Ovary (tissue), 9 donors: ENCODE results near the gene RNF224. TPM values are rescaled to one million over a fixed set of nuclear protein-coding genes. Genes with fewer than 3 reads are reported as not detected.

Source experiments
- DNase-seq, 5 donors: peaks; one replicate each; pipeline ENCODE4 v3.0.0-alpha.2; 2019 to 2020
- H3K27ac ChIP-seq, 2 donors: fragments of 200-600 bp; one replicate each; pipeline versions ENCODE4 v1.5.1 to v1.8.0; 2019 to 2022
- H3K27me3 ChIP-seq: fragments of 200-600 bp; one replicate; pipeline ENCODE4 v1.8.0; 2022
- H3K36me3 ChIP-seq: fragments of 200-600 bp; sonication (generic); one replicate; pipeline ENCODE4 v1.5.1; 2019
- H3K4me1 ChIP-seq: one replicate; pipeline ENCODE4 v1.8.1; 2013; ENCODE audit warnings: mild to moderate bottlenecking, moderate library complexity; ENCODE audit not compliant: insufficient read depth
- H3K4me3 ChIP-seq: fragments of 200-600 bp; sonication (generic); one replicate; pipeline ENCODE4 v1.5.1; 2017
- H3K9me3 ChIP-seq, 2 donors: fragments of 200-600 bp in 1 of 2; sonication (generic) in 1 of 2; one replicate each; pipeline versions ENCODE4 v1.5.1 to v1.8.1; 2013 to 2019; ENCODE audit warnings: mild to moderate bottlenecking in 1 of 2, moderate library complexity in 1 of 2
- EP300 ChIP-seq: sonication (generic); formaldehyde crosslinking; IDR thresholded peaks from one replicate; pipeline ENCODE4 v1.6.1; 2017; ENCODE audit warnings: antibody characterized with exemption
- POLR2A ChIP-seq: fragments of 450-650 bp; IDR thresholded peaks from one replicate; pipeline ENCODE4 v1.6.1; 2017; ENCODE audit warnings: antibody characterized with exemption, mild to moderate bottlenecking, moderate library complexity
- WGBS, 3 donors: extraction: QIAGEN DNeasy Blood & Tissue Kit in 1 of 3; methylation state at CpG; one replicate each; pipeline versions ENCODE4 v1.1.5 to v1.1.7; 2013 to 2017; 5-methylcytosine and 5-hydroxymethylcytosine counted together
- intact Hi-C, 4 donors: fragments of 100-400 bp; cut with DNase I; formaldehyde crosslinking; loops; one replicate each; pipeline versions ENCODE4 v1.11.0 to v1.15.1; 2022 to 2023
- polyA plus RNA-seq, 2 donors: library from polyadenylated mRNA; stranded (reverse); fragments of 200-250 nt in 1 of 2; fragments of 350-450 nt in 1 of 2; fragmentation: Illumina TruSeq in 1 of 2; extraction: RNeasy Lipid Tissue Mini Kit (QIAGEN cat#74804) in 1 of 2; gene quantifications; one replicate each; pipeline ENCODE4 v1.2.3, GENCODE V29; 2013 to 2014
- total RNA-seq, 7 donors: library from RNA; depleted of rRNA in 2 of 7; stranded (reverse); fragments of >200 nt in 2 of 7; fragmentation: NEBNext Ultra II Directional in 3 of 7; extraction: Animal tissue kit (Norgen Biotek cat#: 25700) in 3 of 7; gene quantifications; one replicate each; pipeline versions ENCODE4 v1.1.0 to v1.2.4, GENCODE V29; 2016 to 2023
- TF ChIP-seq, protein P1 (sequence below), 3 donors: fragments of 450-650 bp in 2 of 3; fragments of 200-600 bp in 1 of 3; IDR thresholded peaks; one replicate each; pipeline versions ENCODE4 v1.5.1 to v1.8.0; 2016 to 2022; ENCODE audit warnings: antibody characterized with exemption in 3 of 3, mild to moderate bottlenecking in 1 of 3
- donor health status: DM: no; HTN: no; CAD: no; lungs with moderate emphysema.
- donor health status: DM: no; HTN: no; CAD: no.
- donor health status: Bipolar disorder and iron deficiency.
- donor health status: DM: yes; HTN: yes; CAD: no.
- donor health status: DM: no; HTN: no; CAD: no.
- donor health status: DM: yes; HTN: yes; CAD: no.

RNF224 gene
- total and polyA plus RNA-seq, 9 donors: 0.92 TPM; not detected in 8

DNA sequence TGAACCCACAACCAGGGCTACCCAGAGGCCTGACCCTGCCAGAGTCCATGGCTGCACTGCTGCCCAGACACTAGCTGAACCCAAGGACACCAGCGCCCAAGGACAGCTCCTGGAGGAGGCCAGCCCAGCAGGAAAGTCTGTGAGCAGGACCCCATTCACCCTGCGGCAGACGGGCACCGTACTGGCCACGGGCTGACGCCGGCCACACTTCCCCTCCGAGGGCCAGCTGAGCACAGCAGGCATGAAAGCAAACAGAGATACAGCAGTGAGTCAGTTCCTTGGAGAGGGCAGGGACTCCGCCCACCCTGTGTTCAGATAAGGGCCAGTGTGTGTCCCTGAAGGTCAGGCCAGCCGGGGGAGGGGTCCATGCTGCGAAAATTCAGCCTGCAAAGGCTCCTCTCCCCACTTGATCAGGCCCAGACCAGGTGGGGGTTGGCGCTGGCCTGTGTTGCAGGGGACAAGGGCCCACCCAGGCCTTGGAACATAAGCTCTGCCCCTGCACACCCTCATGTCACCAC is 8.5 kb upstream of the RNF224 start:
- Histone ChIP-seq H3K4me1 (peaks cover 11% of the 10 kb centered on the region), H3K9me3 (no peaks in the 10 kb centered on the region), H3K36me3 (no peaks in the 10 kb centered on the region), H3K27me3 (no peaks in the 10 kb centered on the region), H3K4me3 (no peak overlapping the region), H3K27ac (no peak overlapping the region)
- TF ChIP-seq EP300: no peak
- TF ChIP-seq, protein P1, sequence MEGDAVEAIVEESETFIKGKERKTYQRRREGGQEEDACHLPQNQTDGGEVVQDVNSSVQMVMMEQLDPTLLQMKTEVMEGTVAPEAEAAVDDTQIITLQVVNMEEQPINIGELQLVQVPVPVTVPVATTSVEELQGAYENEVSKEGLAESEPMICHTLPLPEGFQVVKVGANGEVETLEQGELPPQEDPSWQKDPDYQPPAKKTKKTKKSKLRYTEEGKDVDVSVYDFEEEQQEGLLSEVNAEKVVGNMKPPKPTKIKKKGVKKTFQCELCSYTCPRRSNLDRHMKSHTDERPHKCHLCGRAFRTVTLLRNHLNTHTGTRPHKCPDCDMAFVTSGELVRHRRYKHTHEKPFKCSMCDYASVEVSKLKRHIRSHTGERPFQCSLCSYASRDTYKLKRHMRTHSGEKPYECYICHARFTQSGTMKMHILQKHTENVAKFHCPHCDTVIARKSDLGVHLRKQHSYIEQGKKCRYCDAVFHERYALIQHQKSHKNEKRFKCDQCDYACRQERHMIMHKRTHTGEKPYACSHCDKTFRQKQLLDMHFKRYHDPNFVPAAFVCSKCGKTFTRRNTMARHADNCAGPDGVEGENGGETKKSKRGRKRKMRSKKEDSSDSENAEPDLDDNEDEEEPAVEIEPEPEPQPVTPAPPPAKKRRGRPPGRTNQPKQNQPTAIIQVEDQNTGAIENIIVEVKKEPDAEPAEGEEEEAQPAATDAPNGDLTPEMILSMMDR (IDR thresholded peaks at IDR 0.05): no peak
- intact Hi-C loops: no loop called here
- DNase-seq: no peak
- WGBS, 3 donors: 25 to 35% (median 28%) methylated on average over 12 of the region's 12 CpGs

DNA sequence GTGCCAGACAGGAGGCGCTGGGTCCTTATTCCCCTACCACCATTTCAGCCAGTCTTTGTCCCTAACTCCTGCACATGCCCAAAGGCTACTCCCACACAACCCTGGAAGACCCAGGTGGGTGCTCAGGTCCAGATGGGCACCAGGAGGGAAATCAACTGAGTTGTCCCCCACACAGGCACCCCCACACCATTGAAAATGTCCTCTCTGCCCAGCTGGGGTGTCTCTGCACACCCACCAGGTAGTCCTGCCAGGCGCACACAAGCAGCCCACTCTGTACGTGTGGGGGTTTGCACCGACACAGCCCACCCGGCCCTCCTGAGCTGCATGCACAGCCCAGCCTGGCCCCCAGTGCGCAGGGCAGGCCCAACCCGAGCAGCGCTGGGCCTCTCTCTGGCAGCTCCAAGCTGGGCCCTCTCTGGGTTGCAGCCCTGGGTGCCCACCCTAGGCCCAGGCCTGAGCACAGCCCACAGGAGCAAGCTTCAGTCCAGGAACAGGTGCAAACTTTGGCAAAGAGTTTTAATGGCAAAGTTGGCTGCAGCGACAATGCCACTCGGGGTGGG is 7.5 kb upstream of the RNF224 start:
- H3K9me3 ChIP-seq: no peaks in the 10 kb centered on the region
- peaks cover 11% of the 10 kb centered on the region for H3K4me1 ChIP-seq
- TF ChIP-seq POLR2A (no peak), EP300 (no peak)
- TF ChIP-seq, protein P1 (IDR thresholded peaks at IDR 0.05): no peak
- H3K27me3 ChIP-seq: no peaks in the 10 kb centered on the region
- WGBS, 3 donors: 81 to 89% (median 86%) methylated on average over 10 of the region's 10 CpGs
- no peak overlapping the region for H3K27ac ChIP-seq
- H3K4me3 ChIP-seq: no peak overlapping the region
- no peaks in the 10 kb centered on the region for H3K36me3 ChIP-seq
- DNase-seq: no peak
- intact Hi-C loops: loop anchor here in 1 of 4 donors (10.0 kb wide), 1 partner anchor 435 kb away; no protein-coding TSS in a partner anchor

- Histone ChIP-seq H3K9me3 (no peaks in the 10 kb centered on the region), H3K4me1 (peaks cover 11% of the 10 kb centered on the region), H3K27me3 (no peaks in the 10 kb centered on the region), H3K4me3 (no peak overlapping the region), H3K36me3 (no peaks in the 10 kb centered on the region), H3K27ac (no peak overlapping the region)
- DNase-seq: no peak
- WGBS, 3 donors: 84 to 91% (median 90%) methylated on average over 50 to 52 of the region's 52 CpGs
- intact Hi-C loops: loop anchor here in 1 of 4 donors (10.0 kb wide), 1 partner anchor 436 kb away; no protein-coding TSS in a partner anchor
- TF ChIP-seq, protein P1 (IDR thresholded peaks at IDR 0.05): no peak
- TF ChIP-seq POLR2A (no peak), EP300 (no peak)
Measured at GRCh38 chr9:137220317-137221094, 6.8 kb upstream of the RNF224 start.

DNA sequence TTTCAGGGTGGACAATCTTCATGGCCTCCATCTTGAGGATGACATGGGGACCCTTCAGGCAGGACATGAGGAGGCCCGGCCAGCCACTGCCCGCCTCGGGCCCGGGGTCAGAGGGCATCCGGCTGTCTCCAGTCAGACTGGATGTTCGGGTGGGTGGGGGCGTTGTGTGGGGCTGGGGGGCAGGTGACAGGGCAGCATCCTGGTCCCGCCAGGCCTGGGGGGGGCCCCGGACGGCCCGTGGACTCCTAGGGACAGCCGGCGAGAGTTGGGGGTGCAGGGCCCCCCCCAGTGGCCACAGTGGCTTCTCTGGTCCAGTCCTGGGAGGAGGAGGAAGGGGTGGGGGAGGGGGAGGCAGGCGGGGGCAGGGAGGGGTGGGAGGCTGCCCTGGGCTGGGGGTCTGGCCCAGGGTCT is 6.2 kb upstream of the RNF224 start:
- Histone ChIP-seq H3K4me3 (no peak overlapping the region), H3K9me3 (no peaks in the 10 kb centered on the region), H3K27ac (no peak overlapping the region), H3K4me1 (peaks cover 11% of the 10 kb centered on the region), H3K27me3 (no peaks in the 10 kb centered on the region), H3K36me3 (no peaks in the 10 kb centered on the region)
- no peak for DNase-seq
- intact Hi-C loops: loop anchor here in 1 of 4 donors (10.0 kb wide), 1 partner anchor 436 kb away; no protein-coding TSS in a partner anchor
- TF ChIP-seq, protein P1 (IDR thresholded peaks at IDR 0.05): no peak
- TF ChIP-seq EP300: no peak
- no peak for TF ChIP-seq POLR2A
- 56 to 80% (median 67%) methylated on average over 3 to 14 of the region's 14 CpGs for WGBS, 3 donors
